Measurements from ENCODE around the gene PER3. TPM values are rescaled to one million over a fixed set of nuclear protein-coding genes. Genes with fewer than 3 reads are reported as not detected.
A peak's percentile ranks its signal among the peaks of the same experiment; 100 is the strongest.

The PER3 gene
- total RNA-seq, 2 experiments from 2014 or later = 2.1 to 2.4 TPM

DNA sequence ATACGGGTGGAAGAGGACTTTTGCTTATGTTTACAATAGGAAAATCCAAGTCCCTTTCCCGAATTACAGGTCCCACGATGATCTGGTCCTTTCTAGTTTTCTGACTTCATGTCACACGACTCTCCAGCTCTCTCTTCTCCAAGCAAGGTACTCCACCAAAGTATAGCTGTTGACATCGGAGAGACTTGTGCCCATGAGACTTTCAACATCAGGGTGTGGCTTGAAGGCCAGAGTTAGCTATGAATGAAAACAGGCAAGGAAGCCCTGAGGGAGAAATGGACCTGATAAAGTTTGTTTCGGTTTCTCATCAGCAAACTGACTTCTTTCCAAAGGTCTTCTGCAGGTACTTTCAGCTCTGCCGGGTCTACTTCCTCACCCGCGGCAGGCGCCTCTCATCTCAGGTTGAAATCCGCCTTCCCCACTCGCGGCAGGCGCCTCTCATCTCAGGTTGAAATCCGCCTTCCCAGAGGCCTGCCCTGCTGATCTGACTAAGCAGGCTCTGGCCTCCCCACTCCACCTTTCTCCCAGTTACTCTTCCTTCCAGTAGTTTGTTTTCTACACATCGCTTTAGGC is 2.1 kb upstream of the PER3 start:
- Mint-ChIP-seq H3K27me3 (no peaks in the 10 kb centered on the region), H3K9me3 (no peaks in the 10 kb centered on the region), H3K4me1 (ENCODE audit: low read depth) (peaks cover 24% of the 10 kb centered on the region), H3K4me3 (peak overlapping the region; percentile 68), H3K36me3 (ENCODE audit: low read depth) (peaks cover 12% of the 10 kb centered on the region), H3K27ac (no peak overlapping the region)
- TF ChIP-seq, protein P1, sequence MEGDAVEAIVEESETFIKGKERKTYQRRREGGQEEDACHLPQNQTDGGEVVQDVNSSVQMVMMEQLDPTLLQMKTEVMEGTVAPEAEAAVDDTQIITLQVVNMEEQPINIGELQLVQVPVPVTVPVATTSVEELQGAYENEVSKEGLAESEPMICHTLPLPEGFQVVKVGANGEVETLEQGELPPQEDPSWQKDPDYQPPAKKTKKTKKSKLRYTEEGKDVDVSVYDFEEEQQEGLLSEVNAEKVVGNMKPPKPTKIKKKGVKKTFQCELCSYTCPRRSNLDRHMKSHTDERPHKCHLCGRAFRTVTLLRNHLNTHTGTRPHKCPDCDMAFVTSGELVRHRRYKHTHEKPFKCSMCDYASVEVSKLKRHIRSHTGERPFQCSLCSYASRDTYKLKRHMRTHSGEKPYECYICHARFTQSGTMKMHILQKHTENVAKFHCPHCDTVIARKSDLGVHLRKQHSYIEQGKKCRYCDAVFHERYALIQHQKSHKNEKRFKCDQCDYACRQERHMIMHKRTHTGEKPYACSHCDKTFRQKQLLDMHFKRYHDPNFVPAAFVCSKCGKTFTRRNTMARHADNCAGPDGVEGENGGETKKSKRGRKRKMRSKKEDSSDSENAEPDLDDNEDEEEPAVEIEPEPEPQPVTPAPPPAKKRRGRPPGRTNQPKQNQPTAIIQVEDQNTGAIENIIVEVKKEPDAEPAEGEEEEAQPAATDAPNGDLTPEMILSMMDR (IDR thresholded peaks at IDR 0.05) = no peak
- ATAC-seq (no peak), DNase-seq (no peak)
- ChIA-PET CTCF (interaction anchor here (0.7 kb wide), 1 partner anchor 139 kb away, joined by 3 read pairs; no protein-coding TSS in a partner anchor), POLR2A (interaction anchor here (0.9 to 2.5 kb wide), 6 partner anchors 8 to 135 kb away, joined by 3 to 8 read pairs (median 4); partner anchors contain the start of gene VAMP3)
- intact Hi-C loops (cut with micrococcal nuclease) = no loop called here

DNA sequence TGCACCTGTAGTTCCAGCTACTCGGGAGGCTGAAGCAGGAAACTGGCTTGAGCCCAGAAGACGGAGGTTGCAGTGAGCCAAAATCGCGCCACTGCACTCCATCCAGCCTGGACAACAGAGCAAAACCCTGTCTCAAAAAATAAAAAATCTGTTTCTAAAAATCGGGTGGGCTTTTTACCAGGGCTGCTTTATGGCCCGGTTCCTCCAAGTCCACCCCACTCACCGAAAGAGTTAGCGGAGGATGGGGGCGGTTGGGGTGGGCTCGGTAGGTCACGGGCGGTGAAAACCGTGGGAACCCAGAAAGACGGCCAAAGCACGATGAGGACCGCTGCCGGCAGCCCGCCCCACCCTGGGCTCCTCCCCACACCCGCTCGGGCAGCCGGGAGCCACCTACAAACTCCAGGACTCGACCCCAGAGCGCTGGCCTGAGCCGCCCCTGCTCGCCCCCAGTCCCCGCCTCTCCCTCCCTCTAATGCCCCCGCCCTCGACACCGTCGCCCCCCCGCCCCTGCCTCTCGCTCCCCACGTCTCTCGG is 846 bp upstream of the PER3 start:
- Mint-ChIP-seq H3K27me3 (no peaks in the 10 kb centered on the region), H3K9me3 (no peaks in the 10 kb centered on the region), H3K4me3 (peak overlapping the region; percentile 68), H3K4me1 (ENCODE audit: low read depth) (peaks cover 24% of the 10 kb centered on the region), H3K27ac (no peak overlapping the region), H3K36me3 (ENCODE audit: low read depth) (peaks cover 9% of the 10 kb centered on the region)
- POLR2A ChIA-PET = interaction anchor here (1.1 to 2.5 kb wide), 3 partner anchors 10 to 133 kb away, joined by 3 to 8 read pairs (median 4); no protein-coding TSS in a partner anchor
- CTCF ChIA-PET = interaction anchor here (1.3 kb wide), 1 partner anchor 116 kb away, joined by 5 read pairs; no protein-coding TSS in a partner anchor
- TF ChIP-seq, protein P1 (IDR thresholded peaks at IDR 0.05) = no peak
- ATAC-seq (peak; percentile 14), DNase-seq (peak; percentile 52)
- intact Hi-C loops (cut with micrococcal nuclease) = no loop called here

DNA sequence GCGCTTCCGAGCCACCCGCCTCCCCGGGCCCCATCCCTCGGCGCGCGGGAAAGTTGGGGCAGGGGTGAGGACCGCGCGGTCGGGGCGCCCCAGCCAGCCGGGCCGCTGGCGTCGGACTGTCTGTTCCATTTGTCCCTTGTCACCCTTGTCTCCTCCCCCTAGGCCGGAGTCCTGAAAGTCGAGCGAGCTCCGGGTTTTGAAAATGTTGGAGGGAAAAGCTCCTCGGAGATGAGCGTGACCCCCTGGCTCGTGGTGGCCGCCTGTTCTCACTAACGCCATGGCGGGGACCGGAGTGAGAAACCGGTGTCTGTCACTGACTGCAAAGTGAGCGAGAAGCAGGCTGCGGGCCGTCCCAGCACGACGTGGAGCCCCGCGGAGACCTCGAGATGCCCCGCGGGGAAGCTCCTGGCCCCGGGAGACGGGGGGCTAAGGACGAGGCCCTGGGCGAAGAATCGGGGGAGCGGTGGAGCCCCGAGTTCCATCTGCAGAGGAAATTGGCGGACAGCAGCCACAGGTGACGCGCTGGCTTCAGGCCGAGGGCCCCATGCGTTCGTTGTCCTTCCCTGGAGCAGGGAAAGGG is 491 bp downstream of the PER3 start:
- POLR2A ChIA-PET = interaction anchor here (0.6 kb wide), 1 partner anchor 81 kb away, joined by 3 read pairs; no protein-coding TSS in a partner anchor
- CTCF ChIA-PET = no interaction called here
- Mint-ChIP-seq H3K27ac (no peak overlapping the region), H3K4me3 (peak overlapping the region; percentile 50), H3K27me3 (no peaks in the 10 kb centered on the region), H3K4me1 (ENCODE audit: low read depth) (peaks cover 24% of the 10 kb centered on the region), H3K9me3 (no peaks in the 10 kb centered on the region), H3K36me3 (ENCODE audit: low read depth) (peaks cover 13% of the 10 kb centered on the region)
- intact Hi-C loops (cut with micrococcal nuclease) = no loop called here
- DNase-seq = no peak
- TF ChIP-seq, protein P1 (IDR thresholded peaks at IDR 0.05) = no peak
- no peak for ATAC-seq

DNA sequence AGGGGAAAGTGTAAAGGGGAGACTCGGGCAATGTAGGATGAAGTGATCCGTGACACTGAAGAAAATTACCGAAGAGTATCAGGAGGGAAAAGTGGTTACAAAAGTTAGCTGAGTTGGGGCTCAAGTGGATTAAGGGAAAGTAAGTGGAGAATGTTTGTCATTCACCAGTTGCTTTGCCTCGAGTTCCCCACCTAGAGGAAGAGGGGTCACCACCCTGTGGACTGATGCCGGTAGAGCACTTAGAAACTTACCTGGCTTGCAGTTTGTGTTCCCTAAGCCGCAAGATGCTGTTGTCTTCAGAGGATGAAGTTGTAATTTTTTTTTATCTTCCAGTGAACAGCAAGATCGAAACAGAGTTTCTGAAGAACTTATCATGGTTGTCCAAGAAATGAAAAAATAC is 1.0 kb downstream of the PER3 start:
- intact Hi-C loops (cut with micrococcal nuclease) = no loop called here
- peaks cover 24% of the 10 kb centered on the region for H3K4me1 Mint-ChIP-seq (ENCODE audit: low read depth)
- peaks cover 5% of the 10 kb centered on the region for H3K9me3 Mint-ChIP-seq
- ChIA-PET CTCF (no interaction called here), POLR2A (no interaction called here)
- H3K27ac Mint-ChIP-seq = no peak overlapping the region
- TF ChIP-seq, protein P1 (IDR thresholded peaks at IDR 0.05) = no peak
- H3K4me3 Mint-ChIP-seq = peak overlapping the region; percentile 50
- no peaks in the 10 kb centered on the region for H3K27me3 Mint-ChIP-seq
- no peak for ATAC-seq
- peaks cover 16% of the 10 kb centered on the region for H3K36me3 Mint-ChIP-seq (ENCODE audit: low read depth)
- DNase-seq = no peak

DNA sequence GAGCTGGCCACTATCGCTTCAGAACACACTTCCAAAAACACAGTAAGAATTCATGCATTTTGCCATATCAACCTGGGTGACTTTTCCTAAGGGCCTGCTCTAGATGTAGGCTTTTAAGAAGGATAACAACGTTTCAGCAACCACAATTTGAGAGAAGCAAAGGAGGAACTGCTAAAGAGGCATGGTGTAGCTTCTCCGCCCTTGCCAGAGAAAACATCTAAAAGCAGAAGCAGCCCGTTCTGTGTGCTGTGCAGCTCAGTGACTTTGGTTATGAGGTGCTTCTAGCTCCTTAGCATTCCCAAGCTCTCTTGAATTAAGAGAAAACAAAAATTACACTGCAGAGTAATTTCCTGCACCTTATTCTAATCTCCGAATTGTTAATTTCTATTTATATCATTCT is 2.7 kb downstream of the PER3 start:
- Mint-ChIP-seq H3K27me3 (no peaks in the 10 kb centered on the region), H3K4me3 (no peak overlapping the region), H3K9me3 (peaks cover 16% of the 10 kb centered on the region), H3K4me1 (ENCODE audit: low read depth) (peaks cover 18% of the 10 kb centered on the region), H3K36me3 (ENCODE audit: low read depth) (peaks cover 31% of the 10 kb centered on the region), H3K27ac (no peak overlapping the region)
- CTCF ChIA-PET = interaction anchor here (0.7 to 1.7 kb wide), 5 partner anchors 12 to 119 kb away, joined by 3 to 5 read pairs (median 4); no protein-coding TSS in a partner anchor
- TF ChIP-seq, protein P1 (IDR thresholded peaks at IDR 0.05) = no peak
- DNase-seq = no peak
- intact Hi-C loops (cut with micrococcal nuclease) = no loop called here
- POLR2A ChIA-PET = no interaction called here
- no peak for ATAC-seq
